ENCODE data around the gene KRT85.

DNA sequence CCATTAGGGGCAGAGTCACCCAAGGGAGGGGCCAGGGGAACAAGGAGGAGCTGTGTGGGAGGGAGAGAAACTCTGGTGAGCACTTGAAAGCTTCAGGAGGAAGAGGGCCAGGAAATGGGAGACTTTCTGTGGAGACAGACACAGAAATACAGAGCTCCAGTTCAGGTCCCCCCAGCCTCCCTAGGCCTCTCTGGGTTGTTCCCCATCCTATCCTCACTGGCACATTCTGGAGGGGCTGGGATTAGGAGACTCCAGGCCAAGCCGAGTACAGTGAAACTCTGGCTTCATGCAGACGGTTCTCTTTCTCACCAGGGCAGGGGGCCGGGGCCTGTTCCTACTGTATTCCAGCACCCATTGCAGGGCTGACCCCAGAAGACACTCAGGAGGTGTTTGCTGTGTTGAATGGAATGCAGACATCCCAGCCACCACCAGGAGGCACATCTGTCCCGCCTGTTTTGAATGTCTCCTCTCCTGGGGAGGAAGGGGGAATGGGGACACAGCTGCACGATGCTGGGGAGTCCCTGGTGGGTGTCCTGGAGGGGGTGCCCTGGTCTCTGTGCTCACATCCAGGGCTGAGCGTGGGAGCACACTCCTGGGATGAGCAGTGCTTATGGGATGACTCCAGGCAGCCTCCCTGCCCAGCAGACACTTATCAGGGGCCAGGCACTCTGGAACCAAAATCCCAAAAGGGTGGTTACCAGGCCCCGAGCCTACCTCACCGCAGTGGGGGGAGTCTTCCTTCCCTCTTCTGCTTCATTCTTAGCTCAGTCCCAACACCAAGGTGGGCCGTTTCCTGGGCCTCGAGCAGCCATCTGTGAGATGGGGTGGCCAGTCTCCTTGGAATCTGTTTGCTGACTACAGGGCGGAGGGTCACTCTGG, 23.7 kb upstream of the KRT85 start:
- TF ChIP-seq CHD1 (IDR thresholded peaks at IDR 0.05; ENCODE audit: low read depth, low read length) (no peak), MAFK (IDR thresholded peaks at IDR 0.05; ENCODE audit: low read depth, low read length) (no peak), MXI1 (IDR thresholded peaks at IDR 0.05; ENCODE audit: borderline replicate concordance, low read depth, low read length) (no peak), POLR2A (IDR thresholded peaks at IDR 0.05; ENCODE audit: low read depth, low read length) (no peak), RAD21 (IDR thresholded peaks at IDR 0.05; ENCODE audit: low read length) (peak; percentile 54), RCOR1 (IDR thresholded peaks at IDR 0.05; ENCODE audit: insufficient replicate concordance, low read length) (no peak), CEBPB (IDR thresholded peaks at IDR 0.05; ENCODE audit: low read depth, low read length) (no peak), USF2 (IDR thresholded peaks at IDR 0.05; ENCODE audit: low read depth, low read length) (no peak), RFX5 (IDR thresholded peaks at IDR 0.05; ENCODE audit: low read depth, low read length) (no peak)
- TF ChIP-seq, protein P1, sequence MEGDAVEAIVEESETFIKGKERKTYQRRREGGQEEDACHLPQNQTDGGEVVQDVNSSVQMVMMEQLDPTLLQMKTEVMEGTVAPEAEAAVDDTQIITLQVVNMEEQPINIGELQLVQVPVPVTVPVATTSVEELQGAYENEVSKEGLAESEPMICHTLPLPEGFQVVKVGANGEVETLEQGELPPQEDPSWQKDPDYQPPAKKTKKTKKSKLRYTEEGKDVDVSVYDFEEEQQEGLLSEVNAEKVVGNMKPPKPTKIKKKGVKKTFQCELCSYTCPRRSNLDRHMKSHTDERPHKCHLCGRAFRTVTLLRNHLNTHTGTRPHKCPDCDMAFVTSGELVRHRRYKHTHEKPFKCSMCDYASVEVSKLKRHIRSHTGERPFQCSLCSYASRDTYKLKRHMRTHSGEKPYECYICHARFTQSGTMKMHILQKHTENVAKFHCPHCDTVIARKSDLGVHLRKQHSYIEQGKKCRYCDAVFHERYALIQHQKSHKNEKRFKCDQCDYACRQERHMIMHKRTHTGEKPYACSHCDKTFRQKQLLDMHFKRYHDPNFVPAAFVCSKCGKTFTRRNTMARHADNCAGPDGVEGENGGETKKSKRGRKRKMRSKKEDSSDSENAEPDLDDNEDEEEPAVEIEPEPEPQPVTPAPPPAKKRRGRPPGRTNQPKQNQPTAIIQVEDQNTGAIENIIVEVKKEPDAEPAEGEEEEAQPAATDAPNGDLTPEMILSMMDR (conservative IDR thresholded peaks at IDR 0.05; ENCODE audit: low read depth, low read length): peak; percentile 41
- TF ChIP-seq, protein P2, sequence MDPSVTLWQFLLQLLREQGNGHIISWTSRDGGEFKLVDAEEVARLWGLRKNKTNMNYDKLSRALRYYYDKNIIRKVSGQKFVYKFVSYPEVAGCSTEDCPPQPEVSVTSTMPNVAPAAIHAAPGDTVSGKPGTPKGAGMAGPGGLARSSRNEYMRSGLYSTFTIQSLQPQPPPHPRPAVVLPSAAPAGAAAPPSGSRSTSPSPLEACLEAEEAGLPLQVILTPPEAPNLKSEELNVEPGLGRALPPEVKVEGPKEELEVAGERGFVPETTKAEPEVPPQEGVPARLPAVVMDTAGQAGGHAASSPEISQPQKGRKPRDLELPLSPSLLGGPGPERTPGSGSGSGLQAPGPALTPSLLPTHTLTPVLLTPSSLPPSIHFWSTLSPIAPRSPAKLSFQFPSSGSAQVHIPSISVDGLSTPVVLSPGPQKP (IDR thresholded peaks at IDR 0.05; ENCODE audit: borderline replicate concordance, low read depth, low read length): no peak
